ENCODE results near the gene SAMMSON.

- TF ChIP-seq REST (IDR thresholded peaks at IDR 0.05; ENCODE audit: insufficient read depth in 1 of 2, low read depth in 2 of 2, low read length in 2 of 2) = no peak
- no peak for TF ChIP-seq POLR2AphosphoS5 (IDR thresholded peaks at IDR 0.05; ENCODE audit: low read depth, low read length)
- TF ChIP-seq SIN3A (IDR thresholded peaks at IDR 0.05; ENCODE audit: borderline replicate concordance, insufficient read depth, low read length) = no peak
- TF ChIP-seq FOXP2 (optimal IDR thresholded peaks at IDR 0.05; ENCODE audit: borderline replicate concordance, extremely low read depth, extremely low read length, insufficient read depth) = no peak
- no peak for TF ChIP-seq TAF1 (IDR thresholded peaks at IDR 0.05; ENCODE audit: borderline replicate concordance, insufficient read depth, low read length)
Measured at GRCh38 chr3:69986419-69986818, 13.1 kb upstream of the SAMMSON start.
